Lung (tissue), 12 donors: Measurements from ENCODE around the gene FAM168A. TPM values are rescaled to one million over a fixed set of nuclear protein-coding genes. Genes with fewer than 3 reads are reported as not detected.

Experiments used
- ATAC-seq: fragments of 200-7000 bp; cut with Tn5 transposase; one replicate; pipeline ENCODE4 v1.9.1; 2020; ENCODE audit warnings: moderate number of reproducible peaks; ENCODE audit not compliant: insufficient read depth, low FRiP score
- DNase-seq, 3 donors: peaks; one replicate each; pipeline ENCODE4 v3.0.0-alpha.2; 2013 to 2017
- H3K27ac ChIP-seq, 2 donors: one replicate each; pipeline ENCODE4 v1.5.1; 2013; ENCODE audit warnings: mild to moderate bottlenecking in 2 of 2, moderate library complexity in 2 of 2, control low read depth in 1 of 2, inconsistent platforms in 1 of 2, low read depth in 1 of 2, low read length in 1 of 2
- H3K27me3 ChIP-seq, 3 donors: one replicate each; pipeline ENCODE4 v1.5.1; 2013; ENCODE audit warnings: low read length in 2 of 3; ENCODE audit not compliant: control insufficient read depth in 3 of 3, insufficient read depth in 3 of 3
- H3K36me3 ChIP-seq, 4 donors: one replicate each; pipeline ENCODE4 v1.5.1; 2013; ENCODE audit warnings: low read length in 4 of 4, mild to moderate bottlenecking in 1 of 4, moderate library complexity in 1 of 4; ENCODE audit not compliant: control insufficient read depth in 4 of 4, insufficient read depth in 4 of 4
- H3K4me1 ChIP-seq, 5 donors: one replicate each; pipeline ENCODE4 v1.5.1; 2013; ENCODE audit warnings: low read length in 5 of 5, mild to moderate bottlenecking in 2 of 5, moderate library complexity in 1 of 5; ENCODE audit not compliant: control insufficient read depth in 5 of 5, insufficient read depth in 5 of 5
- H3K4me3 ChIP-seq: one replicate; pipeline ENCODE4 v1.5.1; 2013; ENCODE audit warnings: mild to moderate bottlenecking, control low read depth, moderate library complexity
- H3K9ac ChIP-seq, 2 donors: one replicate each; pipeline ENCODE4 v1.5.1; 2013; ENCODE audit warnings: low read length in 2 of 2, control low read depth in 1 of 2; ENCODE audit not compliant: insufficient read depth in 1 of 2
- H3K9me3 ChIP-seq, 4 donors: one replicate each; pipeline ENCODE4 v1.5.1; 2013; ENCODE audit warnings: low read length in 3 of 4, mild to moderate bottlenecking in 1 of 4, moderate library complexity in 1 of 4; ENCODE audit not compliant: control insufficient read depth in 4 of 4, insufficient read depth in 3 of 4
- CTCF ChIP-seq: IDR thresholded peaks from 2 replicates; pipeline ENCODE4 v1.5.1; 2012; ENCODE audit warnings: mild to moderate bottlenecking; ENCODE audit errors: control extremely low read depth, extremely low read depth
- WGBS, 2 donors: extraction: QIAGEN DNeasy Blood & Tissue Kit; methylation state at CpG; one replicate each; pipeline ENCODE4 v1.1.7; 2013; 5-methylcytosine and 5-hydroxymethylcytosine counted together
- polyA plus RNA-seq, 2 donors: library from polyadenylated mRNA; stranded (reverse); fragments of 200-250 nt; gene quantifications; one replicate each; pipeline ENCODE4 v1.2.1, GENCODE V29; 2013
- total RNA-seq, 2 donors: library from RNA; depleted of rRNA in 1 of 2; stranded (reverse); fragments of >200 nt in 1 of 2; gene quantifications; one replicate each; pipeline ENCODE4 v1.2.1, GENCODE V29; 2014 to 2021
- donor health status: control.
- donor health status: control.
- donor health status: Bipolar disorder and iron deficiency.
- donor health status: healthy.
- donor health status: DM: yes; HTN: yes; CAD: no.

Gene FAM168A
- total and polyA plus RNA-seq, 4 donors: 6.7 to 25.5 (median 17.1) TPM

- DNase-seq: no peak
- Histone ChIP-seq H3K9ac (no peak overlapping the region), H3K4me1 (peaks cover 0 to 31% (median 0%) of the 10 kb centered on the region in 5 donors), H3K36me3 (no peaks in the 10 kb centered on the region), H3K27ac (peak overlapping the region in 1 of 2 donors; percentile 17), H3K4me3 (no peak overlapping the region), H3K27me3 (no peaks in the 10 kb centered on the region), H3K9me3 (no peaks in the 10 kb centered on the region)
- no peak for TF ChIP-seq CTCF
- ATAC-seq: no peak
- WGBS, 2 donors: 89% methylated on average over 3 of the region's 3 CpGs
These were observed 129.2 kb downstream of the FAM168A start for GRCh38 chr11:73468590-73469161.

- no peaks in the 10 kb centered on the region for H3K36me3 ChIP-seq
- H3K27me3 ChIP-seq: no peaks in the 10 kb centered on the region
- ATAC-seq: no peak
- H3K4me1 ChIP-seq: peaks cover 0 to 33% (median 0%) of the 10 kb centered on the region in 5 donors
- no peak overlapping the region for H3K9ac ChIP-seq
- WGBS, 2 donors: 45 to 69% methylated on average over 2 of the region's 2 CpGs
- TF ChIP-seq CTCF: no peak
- no peak for DNase-seq
- H3K9me3 ChIP-seq: no peaks in the 10 kb centered on the region
- H3K4me3 ChIP-seq: no peak overlapping the region
- H3K27ac ChIP-seq: no peak overlapping the region
These were observed 130.4 kb downstream of the FAM168A start for GRCh38 chr11:73467505-73467904.

- no peak overlapping the region for H3K4me3 ChIP-seq
- no peak for TF ChIP-seq CTCF
- DNase-seq (no peak), ATAC-seq (no peak)
- H3K27me3 ChIP-seq: no peaks in the 10 kb centered on the region
- H3K9me3 ChIP-seq: no peaks in the 10 kb centered on the region
- no peak overlapping the region for H3K27ac ChIP-seq
- no peak overlapping the region for H3K9ac ChIP-seq
- 58 to 92% methylated on average over 1 of the region's 1 CpG for WGBS, 2 donors
- H3K4me1 ChIP-seq: peaks cover 0 to 38% (median 0%) of the 10 kb centered on the region in 5 donors
- H3K36me3 ChIP-seq: no peaks in the 10 kb centered on the region
These were observed 131.3 kb downstream of the FAM168A start for GRCh38 chr11:73466643-73467042.

GRCh38 chr11:73465871-73466270 is 132.0 kb downstream of the FAM168A start:
- no peak for ATAC-seq
- H3K36me3 ChIP-seq: no peaks in the 10 kb centered on the region
- peak overlapping the region in 1 of 2 donors; percentile 64 for H3K27ac ChIP-seq
- H3K4me1 ChIP-seq: peaks cover 0 to 41% (median 0%) of the 10 kb centered on the region in 5 donors
- 89 to 90% methylated on average over 1 of the region's 1 CpG for WGBS, 2 donors
- no peak for DNase-seq
- TF ChIP-seq CTCF: no peak
- H3K27me3 ChIP-seq: no peaks in the 10 kb centered on the region
- H3K9me3 ChIP-seq: no peaks in the 10 kb centered on the region
- H3K4me3 ChIP-seq: no peak overlapping the region
- no peak overlapping the region for H3K9ac ChIP-seq
